HG02981 (cell line): ENCODE data around the gene COL6A1.

Experiments used
- ATAC-seq: cut with Tn5 transposase; IDR thresholded peaks from one replicate; pipeline ENCODE4 v1.9.1; 2021; ENCODE audit warnings: mild to moderate bottlenecking, moderate library complexity; ENCODE audit not compliant: unreplicated experiment

Gene COL6A1

DNA sequence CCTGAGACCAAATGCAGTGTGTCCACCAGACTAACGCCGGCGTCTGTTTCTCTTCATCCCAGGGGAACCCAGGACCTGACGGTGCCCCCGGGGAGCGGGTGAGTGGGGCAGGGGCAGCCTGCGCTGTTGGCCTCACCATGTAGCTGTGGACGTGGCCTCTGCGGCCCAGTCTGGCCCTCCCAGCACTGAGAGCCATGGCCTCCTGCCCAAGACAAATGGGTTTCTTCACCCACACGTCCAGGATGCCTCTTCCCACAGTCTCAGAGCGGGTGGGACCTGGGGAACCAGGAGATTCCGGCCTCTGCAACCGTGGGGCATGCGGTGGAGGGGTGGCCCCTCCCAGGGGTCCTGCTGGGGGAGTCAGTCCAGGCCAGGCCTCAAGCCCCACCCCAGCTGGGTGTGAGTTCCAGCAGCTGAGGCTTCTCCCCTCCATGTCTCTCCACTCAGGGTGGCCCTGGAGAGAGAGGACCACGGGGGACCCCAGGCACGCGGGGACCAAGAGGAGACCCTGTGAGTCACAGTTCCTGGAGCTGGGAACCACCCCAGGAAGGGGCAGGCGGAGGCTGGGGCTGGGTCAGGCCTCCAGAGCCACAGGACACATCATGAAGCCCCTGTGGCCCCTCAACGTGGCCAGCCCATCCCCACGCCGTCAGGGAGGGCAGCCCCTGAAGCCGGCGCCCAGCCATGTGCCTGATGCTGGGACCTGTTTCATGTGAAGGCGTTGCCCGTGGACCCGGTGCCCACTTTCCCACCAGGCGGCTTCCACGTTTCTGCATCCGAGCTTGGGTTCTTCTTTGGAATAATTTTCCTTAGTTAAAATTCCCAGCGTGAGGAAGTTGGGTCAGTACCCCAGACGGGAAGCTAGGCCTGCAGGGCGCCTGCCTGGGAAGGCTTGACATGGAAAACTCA, 11.0 kb downstream of the COL6A1 start:
- ATAC-seq: no peak

- ATAC-seq: no peak
Observed at GRCh38 chr21:45993210-45994085, 11.9 kb downstream of the COL6A1 start.

- ATAC-seq: no peak
Observed at GRCh38 chr21:45994086-45994661, 12.6 kb downstream of the COL6A1 start.

- no peak for ATAC-seq
Observed at GRCh38 chr21:45994759-45995685, 13.5 kb downstream of the COL6A1 start.

DNA sequence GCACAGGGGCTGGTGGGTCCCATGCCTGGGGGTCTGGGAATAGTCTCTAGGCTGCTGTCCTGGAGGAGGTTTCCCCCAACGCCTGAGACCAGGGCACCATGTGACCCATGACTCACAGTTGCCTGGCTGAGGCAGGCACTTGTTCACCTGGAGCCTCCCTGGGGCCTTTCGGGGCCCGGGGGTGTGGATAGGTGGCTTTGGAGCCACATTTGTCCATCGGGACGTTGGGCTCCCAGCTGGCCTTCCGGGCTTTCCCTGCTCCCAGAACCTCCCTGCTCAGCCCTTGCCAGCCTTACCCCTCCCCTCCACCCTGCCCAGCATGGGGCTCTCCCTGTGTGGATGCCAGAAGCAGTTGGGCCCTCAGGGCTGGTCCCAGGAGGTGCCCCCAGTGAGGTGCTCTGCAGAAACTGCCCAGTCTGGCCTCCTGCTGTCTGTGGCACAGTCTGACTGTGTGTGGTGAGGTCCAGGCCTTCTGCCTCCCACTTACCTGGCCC, 14.2 kb downstream of the COL6A1 start:
- ATAC-seq: no peak

DNA sequence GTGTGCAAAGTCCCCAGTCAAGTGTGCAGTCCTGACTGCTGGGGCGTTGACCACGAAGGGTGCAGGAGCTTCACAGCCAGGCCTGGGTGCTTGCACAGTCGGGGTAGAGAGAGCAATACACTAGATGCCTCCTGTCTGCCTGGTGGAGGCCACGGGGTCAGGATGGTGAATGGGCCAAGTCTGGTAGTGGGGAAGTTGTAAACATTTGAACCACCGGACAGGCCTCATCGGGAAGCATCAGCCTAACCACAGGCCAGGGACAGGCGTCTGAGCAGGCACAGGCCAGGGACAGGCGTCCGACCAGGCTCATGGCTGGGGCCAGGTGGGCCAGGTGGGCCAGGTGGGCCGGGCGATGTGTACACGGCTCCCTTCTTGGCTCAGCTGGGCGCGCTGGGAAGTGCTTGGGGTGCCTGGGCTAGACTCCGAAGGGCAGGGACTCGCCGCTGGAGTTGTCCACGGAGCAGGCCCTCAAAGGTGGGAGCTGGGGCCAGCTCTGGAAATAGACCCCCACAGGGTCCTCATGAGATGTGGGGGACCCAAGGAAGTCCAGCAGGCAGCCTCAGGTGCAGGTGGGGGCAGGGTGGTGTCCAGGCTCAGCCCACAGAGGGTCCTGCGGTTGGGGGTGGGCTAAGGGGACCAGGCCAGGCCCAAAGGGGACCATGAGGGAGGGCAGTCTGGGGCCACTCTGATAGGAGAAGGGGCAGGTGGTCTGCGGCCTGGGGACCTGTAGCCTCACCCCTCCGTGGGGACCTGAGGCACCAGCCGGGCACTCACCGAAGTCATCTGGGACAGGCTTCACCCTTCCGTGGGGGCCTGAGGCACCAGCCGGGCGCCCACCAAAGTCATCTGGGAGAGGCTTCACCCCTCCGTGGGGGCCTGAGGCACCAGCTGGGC, 15.0 kb downstream of the COL6A1 start:
- ATAC-seq: no peak

DNA sequence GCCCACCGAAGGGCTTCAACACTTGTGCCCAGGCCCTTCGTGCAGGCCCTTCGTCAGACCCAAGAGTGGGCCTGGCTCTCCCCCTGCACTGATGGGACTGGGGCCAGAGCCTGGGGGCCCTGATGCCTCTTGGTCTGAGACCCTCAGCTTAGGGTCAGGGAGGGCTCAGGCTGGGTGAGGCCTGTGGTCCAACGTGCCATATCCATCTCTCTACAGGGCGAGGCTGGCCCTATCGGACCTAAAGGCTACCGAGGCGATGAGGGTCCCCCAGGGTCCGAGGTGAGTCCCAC, 15.6 kb downstream of the COL6A1 start:
- no peak for ATAC-seq

- ATAC-seq: no peak
Observed at GRCh38 chr21:45997495-45998275, 16.1 kb downstream of the COL6A1 start.

GRCh38 chr21:45998276-45998701, 16.7 kb downstream of the COL6A1 start:
- no peak for ATAC-seq

- no peak for ATAC-seq
Observed at GRCh38 chr21:45998871-45999580, 17.5 kb downstream of the COL6A1 start.

DNA sequence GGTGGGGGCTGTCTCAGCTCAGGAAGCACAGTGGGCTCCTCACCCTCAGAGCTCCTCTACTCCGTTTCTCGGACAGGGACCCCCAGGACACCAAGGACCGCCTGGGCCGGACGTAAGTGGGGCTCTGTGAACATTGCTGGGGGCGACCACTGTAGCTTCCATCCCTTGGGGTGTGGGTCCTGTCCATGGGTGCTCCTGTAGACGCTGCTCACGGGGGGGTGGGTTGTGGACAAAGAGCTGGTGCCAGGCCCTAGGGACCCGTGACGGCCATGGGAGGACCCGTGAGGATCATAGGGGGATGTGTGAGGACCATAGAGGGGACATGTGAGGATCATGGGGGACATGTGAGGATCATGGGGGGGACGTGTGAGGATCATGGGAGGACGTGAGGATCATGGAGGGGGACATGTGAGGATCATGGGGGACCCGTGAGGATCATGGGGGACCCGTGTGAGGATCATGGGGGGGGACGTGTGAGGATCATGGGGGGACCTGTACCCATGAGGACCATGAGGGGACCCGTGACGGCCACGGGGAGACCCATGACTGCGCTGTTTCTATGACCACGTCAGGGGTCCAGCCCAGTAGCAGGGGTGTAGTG, 18.1 kb downstream of the COL6A1 start:
- ATAC-seq: no peak

- no peak for ATAC-seq
Observed at GRCh38 chr21:46000182-46000730, 18.7 kb downstream of the COL6A1 start.

- no peak for ATAC-seq
Observed at GRCh38 chr21:46000731-46001641, 19.4 kb downstream of the COL6A1 start.

DNA sequence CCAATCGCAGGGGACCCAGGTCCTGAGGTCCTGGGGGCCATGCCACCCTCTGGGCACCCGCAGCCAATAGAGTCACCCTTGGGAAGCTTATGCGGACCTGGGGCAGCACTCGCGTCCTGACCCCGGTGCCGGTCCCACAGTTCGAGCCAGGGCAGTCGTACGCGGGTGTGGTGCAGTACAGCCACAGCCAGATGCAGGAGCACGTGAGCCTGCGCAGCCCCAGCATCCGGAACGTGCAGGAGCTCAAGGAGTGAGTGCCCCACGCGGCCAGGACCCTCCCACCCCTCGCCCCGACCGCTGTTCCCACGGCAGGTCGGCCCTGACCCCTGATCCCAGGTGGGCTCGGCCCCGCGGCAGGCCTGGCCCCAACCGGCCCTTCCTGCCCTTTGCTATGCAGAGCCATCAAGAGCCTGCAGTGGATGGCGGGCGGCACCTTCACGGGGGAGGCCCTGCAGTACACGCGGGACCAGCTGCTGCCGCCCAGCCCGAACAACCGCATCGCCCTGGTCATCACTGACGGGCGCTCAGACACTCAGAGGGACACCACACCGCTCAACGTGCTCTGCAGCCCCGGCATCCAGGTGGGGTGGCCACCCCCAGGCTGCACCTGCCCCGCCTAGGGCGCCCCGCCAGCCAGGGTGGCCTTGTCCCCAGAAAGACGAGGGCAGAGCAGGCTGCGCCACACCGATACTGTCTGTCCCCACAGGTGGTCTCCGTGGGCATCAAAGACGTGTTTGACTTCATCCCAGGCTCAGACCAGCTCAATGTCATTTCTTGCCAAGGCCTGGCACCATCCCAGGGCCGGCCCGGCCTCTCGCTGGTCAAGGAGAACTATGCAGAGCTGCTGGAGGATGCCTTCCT, 20.5 kb downstream of the COL6A1 start:
- no peak for ATAC-seq

GRCh38 chr21:46002841-46003574, 21.4 kb downstream of the COL6A1 start:
- ATAC-seq: no peak
